Medulla oblongata (tissue), 1 donor: ENCODE measurements around the gene SNX25.
"Not testable (repeated sequence)": the region's sequence is repeated elsewhere in the genome, so short reads cannot be mapped to it uniquely, and the experiment has no call there.

Experiments
- DNase-seq: peaks from one replicate; pipeline ENCODE4 v3.0.0-alpha.2; 2015; ENCODE audit errors: extremely low spot score

Gene SNX25

DNA sequence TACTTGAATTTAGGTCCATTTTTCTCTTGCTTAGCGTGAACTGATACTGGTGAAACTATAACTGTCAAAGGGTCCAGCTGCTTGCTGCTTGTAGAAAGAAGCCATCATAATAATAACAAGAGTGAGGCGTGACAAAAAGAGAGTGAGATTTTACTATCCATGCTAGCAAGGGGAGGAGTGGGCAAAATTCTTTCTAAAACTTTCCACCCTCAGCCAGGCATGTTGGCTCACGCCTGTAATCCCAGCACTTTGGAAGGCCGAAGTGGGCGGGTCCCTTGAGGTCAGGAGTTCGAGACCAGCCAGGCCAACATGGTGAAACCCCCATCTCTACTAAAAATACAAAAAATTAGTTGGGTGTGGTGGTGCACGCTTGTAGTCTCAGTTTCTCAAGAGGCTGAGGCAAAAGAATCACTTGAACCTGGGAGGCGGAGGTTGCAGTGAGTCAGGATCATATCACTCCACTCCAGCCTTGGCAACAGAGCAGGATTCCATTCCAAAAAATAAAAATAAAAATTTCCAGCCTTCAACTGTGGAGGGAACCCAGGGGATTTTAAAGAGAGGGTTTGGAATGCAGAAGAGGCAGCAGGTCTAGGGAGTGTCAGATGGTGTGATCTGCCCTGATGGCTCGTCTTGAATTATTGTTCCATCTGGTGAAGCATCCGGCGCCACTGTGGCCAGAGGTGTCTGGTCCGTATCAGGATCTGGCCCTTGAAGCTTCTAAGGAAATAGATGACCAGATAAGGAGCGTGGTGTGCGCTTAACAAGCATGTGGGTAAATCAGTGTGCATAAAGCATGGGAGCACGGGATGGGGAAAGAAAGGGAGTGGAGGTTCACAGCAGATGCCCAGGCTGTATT, 134.6 kb downstream of the SNX25 start:
- DNase-seq = no peak

DNA sequence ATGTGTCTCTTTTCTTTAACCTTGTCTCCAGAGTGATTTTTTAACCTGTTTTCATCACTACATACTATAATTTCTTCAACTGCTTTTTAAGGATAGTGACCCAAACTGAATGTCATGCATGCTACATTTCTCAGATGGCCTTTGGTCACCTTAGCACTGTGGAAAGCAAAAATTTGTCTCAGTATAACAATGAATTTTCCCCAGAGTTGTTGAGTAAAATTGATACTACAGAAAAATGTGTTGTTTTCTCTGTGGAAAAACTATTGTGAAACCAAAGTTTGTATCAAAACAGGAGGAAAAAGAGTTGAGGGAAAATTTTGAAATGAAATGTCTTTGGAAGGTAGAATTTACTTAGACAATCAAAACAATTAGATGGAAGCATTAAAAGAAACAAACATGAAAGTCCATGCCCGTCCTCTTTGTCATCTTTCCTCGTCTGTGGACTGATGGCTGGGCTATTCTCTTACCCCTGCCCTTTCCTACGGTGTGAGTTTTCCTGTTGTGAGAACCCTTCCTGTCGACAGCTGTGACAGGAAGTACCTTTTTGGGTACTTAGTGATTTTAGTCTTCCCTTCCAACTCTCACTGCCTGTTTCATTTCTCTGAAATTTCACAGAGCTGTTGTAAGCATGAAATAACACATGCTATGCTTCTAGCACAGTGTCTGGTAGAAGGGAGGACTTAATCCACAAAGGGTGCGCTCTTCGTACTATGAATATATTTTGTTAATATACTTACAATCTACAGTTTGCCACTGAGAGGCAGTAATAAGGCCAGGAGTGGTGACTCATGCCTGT, 135.5 kb downstream of the SNX25 start:
- DNase-seq = no peak

- DNase-seq = no peak
Measured at GRCh38 chr4:185346975-185347601, 137.7 kb downstream of the SNX25 start.

DNA sequence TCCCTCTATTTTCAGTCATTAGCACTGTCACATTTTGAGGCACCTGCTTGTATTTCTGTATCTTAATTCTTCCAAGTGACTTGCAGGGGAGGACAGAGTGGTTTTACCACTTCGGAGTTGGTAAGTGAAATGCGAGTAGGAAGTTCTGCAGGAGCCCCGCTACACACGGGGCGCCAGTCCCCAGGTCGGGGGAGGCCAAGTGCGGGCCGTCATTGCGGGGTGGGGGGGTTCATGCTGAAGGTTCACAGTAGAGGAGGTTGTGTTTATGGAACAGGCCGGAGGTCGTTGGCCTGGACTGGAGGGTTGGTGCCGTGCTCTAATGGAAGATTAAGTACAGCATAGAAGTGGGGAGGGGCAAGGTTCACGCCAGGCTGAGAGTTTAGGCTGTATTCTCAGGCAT, 142.3 kb downstream of the SNX25 start:
- DNase-seq = no peak

GRCh38 chr4:185352202-185352601, 142.8 kb downstream of the SNX25 start:
- DNase-seq = no peak

DNA sequence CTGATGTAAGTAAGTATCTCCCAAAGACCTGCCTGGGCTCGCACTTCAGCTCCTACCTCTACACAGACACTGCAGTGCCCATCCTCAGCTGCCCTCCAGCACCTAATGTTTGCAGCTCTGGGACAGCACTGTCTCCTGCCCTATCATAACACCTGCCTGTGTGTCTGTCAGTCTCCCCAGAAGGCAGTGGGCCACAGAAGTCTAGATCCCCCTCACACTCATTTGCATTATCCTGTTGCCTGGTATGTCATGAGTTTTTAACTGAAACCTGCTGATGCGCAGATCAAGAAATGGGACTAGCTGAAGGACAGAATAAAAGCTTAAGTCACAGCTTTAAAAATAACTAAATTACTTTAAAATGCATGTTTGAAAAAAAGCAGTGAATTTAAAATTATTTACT, 143.3 kb downstream of the SNX25 start:
- no peak for DNase-seq

DNA sequence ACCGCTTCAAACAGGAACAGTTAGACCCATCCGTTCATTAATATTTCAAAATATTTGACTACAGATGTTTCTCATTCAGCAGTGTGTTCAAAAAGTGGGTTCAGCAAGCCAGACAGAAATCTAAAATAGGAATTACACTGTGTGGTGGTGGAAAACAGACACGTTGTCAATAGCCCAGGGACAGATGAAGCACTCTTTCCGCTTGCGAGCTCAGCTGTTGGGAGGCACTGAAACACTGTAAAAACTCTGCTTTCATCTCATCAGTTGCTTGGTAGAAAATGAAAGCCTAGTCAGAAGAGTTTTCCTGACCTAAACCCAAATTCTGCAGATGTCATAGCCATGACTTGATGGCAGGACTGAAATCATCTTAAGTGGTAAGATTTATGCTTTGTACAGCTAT, 147.8 kb downstream of the SNX25 start:
- no peak for DNase-seq

DNA sequence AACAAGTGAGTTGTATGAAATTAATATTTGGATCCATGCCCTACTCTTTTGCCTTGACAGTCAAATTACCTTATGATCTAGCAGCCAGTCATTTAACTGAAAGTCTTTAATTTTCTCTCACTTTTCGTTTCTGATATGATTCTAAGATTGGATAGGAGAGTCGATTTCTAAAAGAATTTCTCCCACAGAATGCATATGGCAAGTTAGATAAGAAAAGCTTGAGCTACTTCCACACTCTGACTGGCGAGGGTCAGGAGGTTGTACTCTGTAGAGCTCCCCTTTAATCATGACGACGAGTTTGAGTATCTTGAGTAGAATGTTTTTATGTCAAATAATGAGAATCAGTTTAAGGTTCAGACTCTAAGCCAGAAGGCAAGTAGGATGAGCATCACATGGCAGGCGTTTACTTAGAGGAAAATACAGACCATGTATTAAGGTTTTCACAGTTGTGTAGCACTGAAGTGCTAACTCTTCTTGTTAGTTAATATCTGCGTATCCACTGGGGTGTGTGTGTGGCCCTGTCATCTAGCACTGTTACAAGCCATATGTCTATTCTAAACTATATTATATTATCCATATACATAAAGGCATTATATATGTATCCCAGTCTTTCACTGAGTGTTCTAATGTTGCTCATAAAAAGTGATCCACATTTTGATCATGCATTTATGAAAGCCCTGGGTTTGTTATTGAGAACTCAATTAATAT, 148.5 kb downstream of the SNX25 start:
- no peak for DNase-seq

- DNase-seq = peak; percentile 27
Measured at GRCh38 chr4:185358514-185358913, 149.1 kb downstream of the SNX25 start.

DNA sequence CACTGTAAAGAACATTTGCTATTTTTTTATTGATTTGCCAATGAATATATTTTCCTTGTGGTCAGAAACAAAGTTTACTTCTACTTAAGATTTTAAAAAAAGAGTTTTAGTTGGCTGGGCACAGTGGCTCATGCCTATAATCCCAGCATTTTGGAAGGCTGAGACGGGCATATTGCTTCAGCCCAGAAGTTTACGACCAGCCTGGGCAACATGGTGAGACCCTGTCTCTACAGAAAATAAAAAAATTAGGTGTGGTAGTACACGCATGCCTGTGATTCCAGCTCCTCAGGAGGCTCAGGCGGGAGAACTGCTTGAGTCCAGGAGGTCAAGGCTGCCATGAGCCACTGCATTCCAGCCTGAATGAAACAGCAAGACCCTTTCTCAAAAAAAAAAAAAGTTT, 149.6 kb downstream of the SNX25 start:
- DNase-seq = no peak

DNA sequence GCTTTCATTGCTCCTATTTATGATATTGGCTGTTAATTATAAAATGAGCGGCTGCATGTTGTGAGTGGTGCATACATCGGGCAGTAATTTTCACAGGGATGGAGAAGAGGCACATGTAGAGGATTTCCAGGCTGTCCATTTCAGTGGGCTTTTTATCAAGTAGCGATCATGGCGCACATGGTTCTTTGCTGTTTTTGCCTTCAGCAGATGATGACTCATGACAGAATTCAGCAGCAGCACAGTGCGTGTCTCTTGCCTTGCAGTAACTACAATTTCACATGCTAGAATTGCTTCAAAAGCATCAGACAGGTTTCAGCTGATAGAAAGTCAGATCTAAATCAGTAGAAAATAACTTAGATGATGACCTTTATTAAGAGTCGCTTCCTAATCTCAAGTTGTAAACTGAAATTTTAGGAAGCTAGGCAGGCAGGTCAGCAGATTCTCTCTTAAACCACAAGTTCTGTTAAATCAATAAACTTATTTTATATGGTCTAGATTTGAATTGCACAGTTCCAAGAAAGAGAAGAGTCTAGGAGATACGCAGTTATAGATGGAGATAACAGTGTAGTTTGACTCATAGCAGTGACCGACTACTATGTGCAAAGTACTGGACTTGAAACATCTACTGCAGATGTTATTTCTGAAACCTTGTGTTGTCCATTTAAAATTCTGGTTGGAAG, 150.5 kb downstream of the SNX25 start:
- no peak for DNase-seq

GRCh38 chr4:185361872-185362271, 152.5 kb downstream of the SNX25 start:
- DNase-seq = no peak

GRCh38 chr4:185362570-185362969, 153.2 kb downstream of the SNX25 start:
- DNase-seq = not testable (repeated sequence)

- DNase-seq = no peak
Measured at GRCh38 chr4:185363251-185363650, 153.9 kb downstream of the SNX25 start.

DNA sequence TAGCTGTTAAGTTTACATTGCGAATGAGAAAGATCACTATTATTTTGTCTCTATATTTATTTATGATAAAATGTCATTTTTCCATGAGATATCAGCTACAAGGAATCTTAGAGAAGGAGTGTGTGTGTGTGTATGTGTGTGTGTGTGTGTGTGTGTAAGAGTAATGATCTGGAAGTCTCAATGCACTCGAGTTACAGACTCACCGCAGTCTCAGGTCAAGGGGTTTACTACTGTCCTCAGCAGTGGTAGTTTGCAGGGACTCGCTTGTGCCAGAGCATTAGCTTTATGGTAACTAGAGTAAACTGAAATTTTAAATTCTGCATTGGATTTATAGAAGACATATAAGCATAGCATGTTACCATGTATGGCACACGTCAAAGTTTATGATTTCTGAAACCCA, 155.5 kb downstream of the SNX25 start:
- DNase-seq = no peak

GRCh38 chr4:185369731-185370130, 160.3 kb downstream of the SNX25 start:
- no peak for DNase-seq

DNA sequence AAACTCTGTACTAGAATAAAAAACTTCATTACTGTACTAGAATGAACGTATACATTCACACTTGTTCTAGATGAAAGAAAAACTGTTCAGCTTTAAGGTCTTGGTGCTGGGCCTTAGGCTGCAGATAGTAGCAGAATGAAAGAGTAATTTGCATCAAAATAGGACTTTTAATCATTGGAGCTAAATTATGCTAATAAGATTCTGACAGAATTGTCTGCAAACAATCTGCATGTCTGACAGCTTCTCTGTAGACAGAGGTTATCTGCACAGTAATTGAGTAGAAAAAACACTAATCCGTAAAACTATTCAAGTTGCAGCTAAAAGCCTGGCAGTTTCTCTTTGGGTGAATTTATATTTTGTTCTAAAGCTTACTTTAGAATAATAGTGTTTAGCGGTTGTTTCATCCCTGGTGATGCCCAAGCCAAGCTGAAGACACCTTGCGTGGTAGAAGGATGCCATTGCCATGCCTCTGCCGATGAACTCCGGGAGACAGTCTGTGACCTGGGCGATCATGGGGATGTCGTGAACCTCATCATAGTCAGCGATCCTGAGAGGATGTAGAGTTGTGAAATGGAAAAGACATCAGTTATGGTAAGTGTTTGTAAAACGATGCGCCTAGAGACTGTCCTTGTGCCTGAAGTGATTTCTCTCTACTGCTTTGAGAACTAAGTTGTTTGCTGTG, 161.0 kb downstream of the SNX25 start:
- DNase-seq = no peak

GRCh38 chr4:185371702-185372101, 162.3 kb downstream of the SNX25 start:
- no peak for DNase-seq

DNA sequence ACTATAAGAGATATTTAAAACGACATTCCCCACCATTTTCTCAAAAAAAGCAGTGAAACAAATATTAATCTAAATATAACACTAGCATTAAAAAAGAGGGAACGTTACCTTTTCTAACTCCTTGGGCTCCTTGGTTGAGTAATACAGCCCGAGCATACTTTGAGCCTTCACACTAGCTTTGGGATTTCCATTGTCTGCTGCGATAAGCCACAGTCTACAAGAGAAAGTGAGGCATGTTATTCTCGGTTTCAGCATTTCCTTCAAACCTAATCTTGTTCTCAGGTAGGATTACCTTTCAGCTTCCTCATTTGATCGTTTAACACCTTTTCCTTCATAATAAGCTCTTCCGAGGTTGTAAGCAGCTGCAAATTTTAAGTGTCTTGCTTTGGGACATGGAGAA, 164.6 kb downstream of the SNX25 start:
- no peak for DNase-seq

DNA sequence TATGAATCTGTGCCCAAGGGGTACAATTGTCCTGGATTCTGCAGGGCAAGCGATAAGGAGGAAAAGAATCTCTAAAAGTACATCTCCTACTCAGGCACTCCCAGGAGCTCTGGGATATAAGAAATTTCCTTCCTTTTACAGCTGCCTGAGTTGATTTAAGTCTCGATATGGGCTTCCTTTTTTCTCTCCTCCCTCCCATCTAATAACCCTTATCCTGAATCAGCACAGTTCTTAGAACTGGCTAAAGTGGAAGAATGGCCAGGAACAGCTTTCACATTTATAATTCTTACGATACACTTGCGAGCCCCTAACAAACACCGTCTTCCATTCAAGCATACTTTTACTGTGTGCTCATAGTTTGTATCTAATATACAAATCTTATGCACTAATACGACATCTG, 165.2 kb downstream of the SNX25 start:
- DNase-seq = no peak

DNA sequence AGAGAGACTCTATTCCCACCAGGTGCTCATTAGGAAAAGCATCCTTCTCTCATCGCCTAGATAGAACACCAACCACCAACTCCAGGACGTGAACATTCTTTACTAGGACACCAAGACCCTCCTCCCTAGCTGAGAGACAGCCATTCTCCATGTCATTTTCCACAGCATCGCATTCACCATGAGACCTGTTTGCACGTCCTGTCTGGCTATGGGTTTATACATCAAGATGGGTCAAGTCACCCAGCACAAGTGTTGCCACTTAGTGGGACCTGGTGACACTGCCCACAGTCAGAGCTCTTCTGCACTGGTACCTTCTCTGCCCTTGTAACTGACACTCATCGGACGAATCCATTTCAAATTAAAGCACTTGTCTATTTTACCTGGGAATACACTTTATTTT, 168.9 kb downstream of the SNX25 start:
- DNase-seq = no peak
